Lung (tissue), 12 donors: ENCODE measurements around the gene ITFG2. TPM values are rescaled to one million over a fixed set of nuclear protein-coding genes. Genes with fewer than 3 reads are reported as not detected.

Experiments
- ATAC-seq: fragments of 200-7000 bp; cut with Tn5 transposase; one replicate; pipeline ENCODE4 v1.9.1; 2020; ENCODE audit warnings: moderate number of reproducible peaks; ENCODE audit not compliant: insufficient read depth, low FRiP score
- DNase-seq, 3 donors: peaks; one replicate each; pipeline ENCODE4 v3.0.0-alpha.2; 2013 to 2017
- H3K27ac ChIP-seq, 2 donors: one replicate each; pipeline ENCODE4 v1.5.1; 2013; ENCODE audit warnings: mild to moderate bottlenecking in 2 of 2, moderate library complexity in 2 of 2, control low read depth in 1 of 2, inconsistent platforms in 1 of 2, low read depth in 1 of 2, low read length in 1 of 2
- H3K27me3 ChIP-seq, 3 donors: one replicate each; pipeline ENCODE4 v1.5.1; 2013; ENCODE audit warnings: low read length in 2 of 3; ENCODE audit not compliant: control insufficient read depth in 3 of 3, insufficient read depth in 3 of 3
- H3K36me3 ChIP-seq, 4 donors: one replicate each; pipeline ENCODE4 v1.5.1; 2013; ENCODE audit warnings: low read length in 4 of 4, mild to moderate bottlenecking in 1 of 4, moderate library complexity in 1 of 4; ENCODE audit not compliant: control insufficient read depth in 4 of 4, insufficient read depth in 4 of 4
- H3K4me1 ChIP-seq, 5 donors: one replicate each; pipeline ENCODE4 v1.5.1; 2013; ENCODE audit warnings: low read length in 5 of 5, mild to moderate bottlenecking in 2 of 5, moderate library complexity in 1 of 5; ENCODE audit not compliant: control insufficient read depth in 5 of 5, insufficient read depth in 5 of 5
- H3K4me3 ChIP-seq: one replicate; pipeline ENCODE4 v1.5.1; 2013; ENCODE audit warnings: mild to moderate bottlenecking, control low read depth, moderate library complexity
- H3K9ac ChIP-seq, 2 donors: one replicate each; pipeline ENCODE4 v1.5.1; 2013; ENCODE audit warnings: low read length in 2 of 2, control low read depth in 1 of 2; ENCODE audit not compliant: insufficient read depth in 1 of 2
- H3K9me3 ChIP-seq, 4 donors: one replicate each; pipeline ENCODE4 v1.5.1; 2013; ENCODE audit warnings: low read length in 3 of 4, mild to moderate bottlenecking in 1 of 4, moderate library complexity in 1 of 4; ENCODE audit not compliant: control insufficient read depth in 4 of 4, insufficient read depth in 3 of 4
- WGBS, 2 donors: extraction: QIAGEN DNeasy Blood & Tissue Kit; methylation state at CpG; one replicate each; pipeline ENCODE4 v1.1.7; 2013; 5-methylcytosine and 5-hydroxymethylcytosine counted together
- polyA plus RNA-seq, 2 donors: library from polyadenylated mRNA; stranded (reverse); fragments of 200-250 nt; gene quantifications; one replicate each; pipeline ENCODE4 v1.2.1, GENCODE V29; 2013
- total RNA-seq, 2 donors: library from RNA; depleted of rRNA in 1 of 2; stranded (reverse); fragments of >200 nt in 1 of 2; gene quantifications; one replicate each; pipeline ENCODE4 v1.2.1, GENCODE V29; 2014 to 2021
- TF ChIP-seq, protein P1 (sequence below): IDR thresholded peaks from 2 replicates; pipeline ENCODE4 v1.5.1; 2012; ENCODE audit warnings: mild to moderate bottlenecking; ENCODE audit errors: control extremely low read depth, extremely low read depth
- donor health status: control.
- donor health status: control.
- donor health status: Bipolar disorder and iron deficiency.
- donor health status: healthy.
- donor health status: DM: yes; HTN: yes; CAD: no.

The ITFG2 gene
- total and polyA plus RNA-seq, 4 donors = 22.6 to 43.0 (median 32.7) TPM

DNA sequence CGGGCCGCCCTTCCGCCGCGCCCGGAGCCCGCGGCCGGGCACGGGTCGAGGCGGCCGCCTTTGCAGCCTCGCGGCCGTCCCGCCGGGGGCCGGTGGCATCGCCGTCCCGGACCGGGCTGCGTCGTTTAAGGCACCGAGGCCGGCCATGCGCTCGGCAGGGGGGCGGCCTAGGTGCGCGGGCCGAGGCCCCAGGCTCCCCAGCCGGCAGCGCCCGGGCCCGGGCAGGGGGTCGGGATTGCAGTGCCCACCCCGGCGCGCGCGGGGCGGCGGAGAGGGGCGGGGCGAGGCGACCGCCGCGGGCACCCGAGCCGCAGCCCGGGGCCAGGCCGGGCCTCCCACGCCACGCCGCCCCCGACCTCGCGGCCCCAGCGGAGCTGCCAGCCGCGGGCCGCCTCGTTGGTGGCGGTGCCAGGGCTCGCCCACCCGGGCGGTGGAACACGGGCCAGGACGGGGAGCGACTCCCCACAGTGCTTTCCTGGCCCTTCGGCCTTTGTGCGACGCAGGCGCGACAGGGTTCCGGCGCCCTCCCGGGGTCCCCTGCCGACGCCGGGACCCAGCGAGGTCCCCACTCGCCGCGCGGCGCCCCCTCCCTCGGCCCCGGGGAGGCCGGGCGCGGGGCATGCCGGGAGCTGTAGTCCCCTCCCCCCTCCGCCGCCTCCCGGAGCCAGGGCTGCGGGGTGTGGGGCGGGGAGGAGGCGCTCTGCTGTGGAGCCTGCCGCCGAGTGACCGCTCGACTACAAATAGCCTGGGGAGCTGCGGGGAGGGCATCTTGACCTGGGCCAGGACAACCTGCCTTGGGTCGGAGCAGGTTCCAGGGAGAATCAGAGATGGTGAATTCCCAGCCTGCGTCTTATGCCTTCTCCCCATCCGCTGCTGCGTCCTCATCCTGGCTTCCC is 16.9 kb upstream of the ITFG2 start:
- peak overlapping the region; percentile 89 for H3K4me3 ChIP-seq
- DNase-seq (peak; percentile 75 to 85 (median 79)), ATAC-seq (peak; percentile 74)
- peaks cover 0 to 17% (median 7%) of the 10 kb centered on the region in 5 donors for H3K4me1 ChIP-seq
- 0% methylated on average over 39 to 111 of the region's 111 CpGs for WGBS, 2 donors
- peak overlapping the region in 1 of 2 donors; percentile 67 for H3K9ac ChIP-seq
- peaks cover 0 to 3% (median 0%) of the 10 kb centered on the region in 3 donors for H3K27me3 ChIP-seq
- TF ChIP-seq, protein P1, sequence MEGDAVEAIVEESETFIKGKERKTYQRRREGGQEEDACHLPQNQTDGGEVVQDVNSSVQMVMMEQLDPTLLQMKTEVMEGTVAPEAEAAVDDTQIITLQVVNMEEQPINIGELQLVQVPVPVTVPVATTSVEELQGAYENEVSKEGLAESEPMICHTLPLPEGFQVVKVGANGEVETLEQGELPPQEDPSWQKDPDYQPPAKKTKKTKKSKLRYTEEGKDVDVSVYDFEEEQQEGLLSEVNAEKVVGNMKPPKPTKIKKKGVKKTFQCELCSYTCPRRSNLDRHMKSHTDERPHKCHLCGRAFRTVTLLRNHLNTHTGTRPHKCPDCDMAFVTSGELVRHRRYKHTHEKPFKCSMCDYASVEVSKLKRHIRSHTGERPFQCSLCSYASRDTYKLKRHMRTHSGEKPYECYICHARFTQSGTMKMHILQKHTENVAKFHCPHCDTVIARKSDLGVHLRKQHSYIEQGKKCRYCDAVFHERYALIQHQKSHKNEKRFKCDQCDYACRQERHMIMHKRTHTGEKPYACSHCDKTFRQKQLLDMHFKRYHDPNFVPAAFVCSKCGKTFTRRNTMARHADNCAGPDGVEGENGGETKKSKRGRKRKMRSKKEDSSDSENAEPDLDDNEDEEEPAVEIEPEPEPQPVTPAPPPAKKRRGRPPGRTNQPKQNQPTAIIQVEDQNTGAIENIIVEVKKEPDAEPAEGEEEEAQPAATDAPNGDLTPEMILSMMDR = no peak
- H3K9me3 ChIP-seq = no peaks in the 10 kb centered on the region
- H3K36me3 ChIP-seq = peaks cover 13 to 31% (median 28%) of the 10 kb centered on the region in 4 donors
- peak overlapping the region; percentile 63 to 88 for H3K27ac ChIP-seq

DNA sequence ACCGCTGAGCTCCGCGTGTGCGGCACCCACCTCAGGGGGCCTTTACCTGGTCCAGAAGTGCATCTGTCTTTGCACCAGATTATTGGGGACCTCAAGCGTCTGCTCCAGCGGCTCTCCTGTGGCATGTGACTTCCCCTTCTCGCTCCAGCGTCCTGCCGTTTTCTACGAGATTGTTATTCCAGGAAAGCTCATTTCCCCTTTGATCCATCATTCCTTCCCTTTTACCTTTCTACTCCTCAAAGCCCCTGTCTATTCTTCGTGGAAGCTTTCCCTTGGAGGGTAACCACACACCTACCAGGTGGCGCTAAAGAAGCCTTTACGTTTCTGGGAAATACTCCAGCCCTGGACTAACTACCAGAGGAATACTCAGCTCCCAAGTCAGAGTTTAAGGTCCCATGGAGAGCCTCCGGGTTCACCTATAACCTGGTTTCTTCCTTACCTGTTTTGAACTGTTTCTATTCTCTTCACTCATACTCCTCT is 16.2 kb upstream of the ITFG2 start:
- Histone ChIP-seq H3K4me1 (peaks cover 0 to 17% (median 7%) of the 10 kb centered on the region in 5 donors), H3K27me3 (no peaks in the 10 kb centered on the region), H3K4me3 (peak overlapping the region; percentile 89), H3K9ac (peak overlapping the region in 1 of 2 donors; percentile 67), H3K27ac (peak overlapping the region; percentile 28 to 52), H3K36me3 (peaks cover 14 to 37% (median 33%) of the 10 kb centered on the region in 4 donors), H3K9me3 (no peaks in the 10 kb centered on the region)
- WGBS, 2 donors = 4% methylated on average over 14 of the region's 14 CpGs
- ATAC-seq (no peak), DNase-seq (no peak)
- TF ChIP-seq, protein P1 = no peak

DNA sequence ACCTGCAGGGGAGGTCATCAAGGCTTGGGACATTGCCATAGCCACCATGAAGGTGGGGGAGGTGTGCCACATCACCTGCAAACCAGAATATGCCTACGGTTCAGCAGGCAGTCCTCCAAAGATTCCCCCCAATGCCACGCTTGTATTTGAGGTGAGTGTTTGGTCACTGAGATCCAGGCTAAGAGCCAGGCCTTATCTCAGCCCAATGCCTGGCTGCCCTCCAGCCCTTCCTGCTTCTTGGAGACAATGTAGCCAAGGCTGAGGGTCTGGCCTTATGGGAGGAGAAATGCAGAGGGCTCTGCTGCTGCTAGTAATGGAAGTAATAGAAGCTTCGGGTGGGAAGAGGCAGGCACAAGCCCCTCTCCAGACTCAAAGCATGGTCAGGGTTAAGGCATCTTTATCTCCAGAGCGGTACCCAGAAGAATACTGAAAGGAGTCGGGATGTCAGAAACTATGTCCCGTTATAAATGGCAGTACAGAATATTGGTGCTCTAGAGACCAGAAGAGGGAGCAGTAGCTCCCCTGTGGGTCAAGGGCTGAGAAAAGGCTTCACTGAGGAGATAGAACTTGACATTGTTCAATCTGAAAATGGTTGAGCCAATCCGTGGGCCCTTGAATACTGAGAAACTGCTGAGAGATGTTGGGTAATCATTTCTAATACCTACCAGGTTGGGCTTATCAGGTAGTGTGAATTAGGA is 14.6 kb upstream of the ITFG2 start:
- H3K4me3 ChIP-seq = no peak overlapping the region
- H3K4me1 ChIP-seq = peaks cover 0 to 17% (median 7%) of the 10 kb centered on the region in 5 donors
- ATAC-seq = no peak
- H3K27me3 ChIP-seq = no peaks in the 10 kb centered on the region
- no peak overlapping the region for H3K9ac ChIP-seq
- no peaks in the 10 kb centered on the region for H3K9me3 ChIP-seq
- no peak for DNase-seq
- TF ChIP-seq, protein P1 = no peak
- H3K36me3 ChIP-seq = peaks cover 21 to 44% (median 43%) of the 10 kb centered on the region in 4 donors
- 59 to 79% methylated on average over 7 of the region's 7 CpGs for WGBS, 2 donors
- no peak overlapping the region for H3K27ac ChIP-seq
